SK-N-SH (cell line): ENCODE measurements around the gene GRIN1. TPM values are rescaled to one million over a fixed set of nuclear protein-coding genes. Genes with fewer than 3 reads are reported as not detected.

Source experiments
- CTCF ChIA-PET: fragments of 300-600, 350-600 bp; formaldehyde crosslinking; extraction: SDS; loops from one replicate; lab custom pipeline; 2021; lab: Yijun Ruan, JAX
- POLR2A ChIA-PET: fragments of 350-600 bp; sonication (Branson Sonifier 250); formaldehyde crosslinking; extraction: SDS; loops from one replicate; lab custom pipeline; 2020; ENCODE audit warnings: antibody characterized with exemption, inconsistent platforms; lab: Yijun Ruan, JAX
- DNase-seq: peaks from one replicate; pipeline ENCODE4 v3.0.0; 2012
- H2AFZ ChIP-seq: fragments of 200-600 bp; sonication (generic); 2 replicates; pipeline ENCODE4 v1.8.1; 2016; ENCODE audit warnings: antibody characterized with exemption, mild to moderate bottlenecking, low read depth
- H3F3A ChIP-seq: fragments of 200-600 bp; sonication (generic); replicated peaks from 2 replicates; pipeline ENCODE3; 2016; ENCODE audit warnings: antibody characterized with exemption, mild to moderate bottlenecking; ENCODE audit not compliant: insufficient read depth
- H3K27ac ChIP-seq, 2 experiments: fragments of 200-500 bp in 1 of 2; fragments of 200-600 bp in 1 of 2; sonication (Bioruptor generic) in 1 of 2; sonication (generic), shearing (Covaris generic) in 1 of 2; 2 replicates each; pipeline versions ENCODE4 v1.5.1 to v1.6.1; 2014 to 2016; ENCODE audit warnings: low read depth in 2 of 2, inconsistent platforms in 1 of 2, low read length in 1 of 2, mild to moderate bottlenecking in 1 of 2, mixed read lengths in 1 of 2
- H3K27me3 ChIP-seq: fragments of 200-600 bp; sonication (generic), shearing (Covaris generic); 2 replicates; pipeline ENCODE4 v1.6.1; 2016; ENCODE audit warnings: mixed run types; ENCODE audit not compliant: insufficient read depth
- H3K36me3 ChIP-seq, 2 experiments: fragments of 200-500 bp in 1 of 2; fragments of 200-600 bp in 1 of 2; sonication (Bioruptor generic) in 1 of 2; sonication (generic) in 1 of 2; replicated peaks in 1 of 2; 2 replicates each; pipeline versions ENCODE3 to v1.5.1; 2014 to 2016; ENCODE audit warnings: low read length in 1 of 2, mild to moderate bottlenecking in 1 of 2; ENCODE audit not compliant: insufficient read depth in 2 of 2, control insufficient read depth in 1 of 2
- H3K4me1 ChIP-seq, 2 experiments: fragments of 200-500 bp in 1 of 2; fragments of 200-600 bp in 1 of 2; sonication (Bioruptor generic) in 1 of 2; sonication (generic), shearing (Covaris generic) in 1 of 2; 2 replicates each; pipeline versions ENCODE4 v1.5.1 to v1.6.1; 2014 to 2016; ENCODE audit warnings: low read depth in 1 of 2, low read length in 1 of 2, mixed run types in 1 of 2; ENCODE audit not compliant: insufficient read depth in 2 of 2, control insufficient read depth in 1 of 2
- H3K4me2 ChIP-seq: fragments of 200-600 bp; sonication (generic), shearing (Covaris generic); 2 replicates; pipeline ENCODE4 v1.6.1; 2017; ENCODE audit warnings: mixed run types
- H3K4me3 ChIP-seq, 2 experiments: fragments of 200-500 bp in 1 of 2; fragments of 200-600 bp in 1 of 2; sonication (Bioruptor generic) in 1 of 2; sonication (generic), shearing (Covaris generic) in 1 of 2; 2 replicates each; pipeline versions ENCODE4 v1.5.1 to v1.8.1; 2014 to 2016; ENCODE audit warnings: low read depth in 2 of 2, inconsistent platforms in 1 of 2, low read length in 1 of 2, mild to moderate bottlenecking in 1 of 2, mixed read lengths in 1 of 2, moderate library complexity in 1 of 2
- H3K79me2 ChIP-seq: fragments of 200-600 bp; sonication (generic); 2 replicates; pipeline ENCODE4 v1.8.1; 2017; ENCODE audit warnings: mild to moderate bottlenecking; ENCODE audit not compliant: insufficient read depth
- H3K9ac ChIP-seq: fragments of 200-600 bp; sonication (generic); 2 replicates; pipeline ENCODE4 v1.6.1; 2017; ENCODE audit warnings: mixed run types
- H3K9me2 ChIP-seq: fragments of 200-600 bp; sonication (generic); 2 replicates; pipeline ENCODE4 v1.6.1; 2017; ENCODE audit warnings: mixed run types
- H3K9me3 ChIP-seq: fragments of 200-600 bp; sonication (generic); 2 replicates; pipeline ENCODE4 v1.6.1; 2017; ENCODE audit warnings: mixed run types, mild to moderate bottlenecking, moderate library complexity
- H4K20me1 ChIP-seq: fragments of 200-600 bp; sonication (generic); 2 replicates; pipeline ENCODE4 v1.6.1; 2017; ENCODE audit warnings: mild to moderate bottlenecking, mixed run types; ENCODE audit not compliant: insufficient read depth
- CHD2 ChIP-seq: fragments of 150-350 bp; IDR thresholded peaks from 2 replicates; pipeline ENCODE4 v1.6.1; 2018; ENCODE audit warnings: low read length; ENCODE audit not compliant: partially characterized antibody
- EP300 ChIP-seq, 2 experiments: IDR thresholded peaks; 2 replicates each; pipeline versions ENCODE4 v1.4.0 to v1.6.1; 2012; ENCODE audit warnings: borderline replicate concordance in 1 of 2, low read depth in 1 of 2, low read length in 1 of 2
- FOSL2 ChIP-seq: IDR thresholded peaks from 2 replicates; pipeline ENCODE4 v1.4.0; 2012; ENCODE audit warnings: low read depth, mild to moderate bottlenecking, moderate library complexity, borderline replicate concordance
- FOXJ3 ChIP-seq: sonication (generic); formaldehyde crosslinking; IDR thresholded peaks from 2 replicates; pipeline ENCODE4 v1.5.1; 2020; ENCODE audit warnings: mild to moderate bottlenecking, missing genetic modification reagents
- GABPA ChIP-seq: IDR thresholded peaks from 2 replicates; pipeline ENCODE4 v1.4.0; 2012; ENCODE audit warnings: low read depth, mild to moderate bottlenecking
- NFIC ChIP-seq: IDR thresholded peaks from 2 replicates; pipeline ENCODE4 v1.4.0; 2012; ENCODE audit warnings: borderline replicate concordance
- POLR2AphosphoS5 ChIP-seq: IDR thresholded peaks from 2 replicates; pipeline ENCODE4 v1.6.1; 2012; ENCODE audit warnings: low read depth, low read length
- RXRA ChIP-seq: IDR thresholded peaks from 2 replicates; pipeline ENCODE4 v1.4.0; 2012; ENCODE audit warnings: low read depth, mild to moderate bottlenecking, borderline replicate concordance
- TCF12 ChIP-seq: IDR thresholded peaks from 2 replicates; pipeline ENCODE4 v1.4.0; 2012
- TEAD4 ChIP-seq: IDR thresholded peaks from 2 replicates; pipeline ENCODE4 v1.4.0; 2012; ENCODE audit warnings: mild to moderate bottlenecking, borderline replicate concordance; ENCODE audit not compliant: insufficient read depth
- USF2 ChIP-seq: fragments of 150-350 bp; IDR thresholded peaks from 2 replicates; pipeline ENCODE4 v1.6.1; 2017; ENCODE audit warnings: antibody characterized with exemption, low read length, low read depth, borderline replicate concordance
- YY1 ChIP-seq: IDR thresholded peaks from 2 replicates; pipeline ENCODE4 v1.4.0; 2012; ENCODE audit warnings: low read depth, mild to moderate bottlenecking
- WGBS: methylation state at CpG from one replicate; pipeline ENCODE4 v1.1.6; 2017; ENCODE audit warnings: low lambda C conversion rate; 5-methylcytosine and 5-hydroxymethylcytosine counted together
- polyA plus RNA-seq, 3 experiments: library from polyadenylated mRNA; depleted of rRNA; stranded (reverse); fragments of >200 nt; gene quantifications; 2 replicates each; pipeline ENCODE4 v1.2.3, GENCODE V29; 2012

Gene GRIN1
- polyA plus RNA-seq, 1 of the 3 experiments (the other 2 are of a cell fraction): not detected

- no peak overlapping the region for H3K9ac ChIP-seq
- no peaks in the 10 kb centered on the region for H4K20me1 ChIP-seq
- no peaks in the 10 kb centered on the region for H3K79me2 ChIP-seq
- DNase-seq: peak; percentile 82
- H2AFZ ChIP-seq: no peak overlapping the region
- H3K36me3 ChIP-seq: no peaks in the 10 kb centered on the region
- ChIA-PET CTCF (no interaction called here), POLR2A (no interaction called here)
- H3K4me1 ChIP-seq: peaks cover 0 to 3% of the 10 kb centered on the region in 2 experiments; a peak in 1 of 4 replicates
- no peaks in the 10 kb centered on the region for H3K9me3 ChIP-seq
- WGBS: 81% methylated on average over 38 of the region's 71 CpGs
- TF ChIP-seq TEAD4 (no peak), USF2 (no peak), NFIC (no peak), CHD2 (no peak)
- TF ChIP-seq, all 33 proteins: peak for 0
- no peak overlapping the region for H3K27ac ChIP-seq
- no peaks in the 10 kb centered on the region for H3K9me2 ChIP-seq
- H3K4me2 ChIP-seq: no peak overlapping the region
- H3K4me3 ChIP-seq: no peak overlapping the region
- H3K27me3 ChIP-seq: peaks cover 12% of the 10 kb centered on the region
- no peaks in the 10 kb centered on the region for H3F3A ChIP-seq
Observed at GRCh38 chr9:137161558-137162486, 22.9 kb downstream of the GRIN1 start.

- POLR2A ChIA-PET: no interaction called here
- no peaks in the 10 kb centered on the region for H3K9me3 ChIP-seq
- CTCF ChIA-PET: interaction anchor here (1.1 kb wide), 1 partner anchor 10 kb away, joined by 3 read pairs; no protein-coding TSS in a partner anchor
Observed at GRCh38 chr9:137162505-137163364, 23.8 kb downstream of the GRIN1 start.

More at GRCh38 chr9:137162505-137163364, 23.8 kb downstream of the GRIN1 start:
- H3K4me3 ChIP-seq: no peak overlapping the region
- no peak overlapping the region for H2AFZ ChIP-seq
- H3K79me2 ChIP-seq: no peaks in the 10 kb centered on the region
- no peaks in the 10 kb centered on the region for H3K9me2 ChIP-seq
- no peak overlapping the region for H3K9ac ChIP-seq
- no peak overlapping the region for H3K4me2 ChIP-seq
- peaks cover 0 to 3% of the 10 kb centered on the region in 2 experiments; a peak in 1 of 4 replicates for H3K4me1 ChIP-seq
- no peaks in the 10 kb centered on the region for H4K20me1 ChIP-seq
- no peaks in the 10 kb centered on the region for H3K36me3 ChIP-seq
- 85% methylated on average over 50 of the region's 74 CpGs for WGBS
- DNase-seq: no peak
- H3K27me3 ChIP-seq: peaks cover 21% of the 10 kb centered on the region
- no peak for TF ChIP-seq EP300 (IDR thresholded peaks at IDR 0.05; ENCODE audit: borderline replicate concordance in 1 of 2, low read depth in 1 of 2, low read length in 1 of 2)
- no peak for TF ChIP-seq FOSL2
- TF ChIP-seq GABPA: no peak
- no peak for TF ChIP-seq RXRA
- TF ChIP-seq NFIC: no peak
- no peak for TF ChIP-seq YY1
- no peak for TF ChIP-seq TCF12
- TF ChIP-seq FOXJ3 (CRISPR knock-in tag): no peak
- no peak for TF ChIP-seq POLR2AphosphoS5
- H3K27ac ChIP-seq: no peak overlapping the region
- H3F3A ChIP-seq: no peaks in the 10 kb centered on the region
